ENCODE data around the gene IRF2BPL. TPM values are rescaled to one million over a fixed set of nuclear protein-coding genes. Genes with fewer than 3 reads are reported as not detected.

Gene IRF2BPL
- total and polyA plus RNA-seq, 7 donors, result 3.8 to 26.3 (median 9.7) TPM

GRCh38 chr14:77037215-77037937 is 8.9 kb upstream of the IRF2BPL start:
- ATAC-seq, result no peak
- H3K4me1 ChIP-seq, result peaks cover 41% of the 10 kb centered on the region
- no peaks in the 10 kb centered on the region for H3K27me3 ChIP-seq (ENCODE audit: insufficient read depth in 3 of 3, low read length in 2 of 3)
- no peak for TF ChIP-seq CTCF (IDR thresholded peaks at IDR 0.05)
- H3K36me3 ChIP-seq (ENCODE audit: insufficient read depth in 1 of 2, low read depth in 1 of 2), result no peaks in the 10 kb centered on the region
- H3K9me3 ChIP-seq, result no peaks in the 10 kb centered on the region
- H3K4me3 ChIP-seq, result no peak overlapping the region
- DNase-seq, result no peak
- intact Hi-C loops (cut with DNase I), result no loop called here
- peak overlapping the region; percentile 56 for H3K27ac ChIP-seq
- 68 to 70% (median 68%) methylated on average over 16 of the region's 16 CpGs for WGBS, 3 donors

GRCh38 chr14:77036484-77037214 is 8.1 kb upstream of the IRF2BPL start:
- DNase-seq (no peak), ATAC-seq (no peak)
- no peaks in the 10 kb centered on the region for H3K27me3 ChIP-seq (ENCODE audit: insufficient read depth in 3 of 3, low read length in 2 of 3)
- peaks cover 41% of the 10 kb centered on the region for H3K4me1 ChIP-seq
- TF ChIP-seq CTCF (IDR thresholded peaks at IDR 0.05), result no peak
- H3K36me3 ChIP-seq (ENCODE audit: insufficient read depth in 1 of 2, low read depth in 1 of 2), result no peaks in the 10 kb centered on the region
- H3K27ac ChIP-seq, result peak overlapping the region; percentile 56
- H3K4me3 ChIP-seq, result no peak overlapping the region
- WGBS, 3 donors, result 63 to 71% (median 65%) methylated on average over 6 of the region's 6 CpGs
- H3K9me3 ChIP-seq, result no peaks in the 10 kb centered on the region
- intact Hi-C loops (cut with DNase I), result no loop called here

GRCh38 chr14:77035267-77035666 is 6.8 kb upstream of the IRF2BPL start:
- TF ChIP-seq CTCF (IDR thresholded peaks at IDR 0.05), result no peak
- H3K4me3 ChIP-seq, result no peak overlapping the region
- H3K36me3 ChIP-seq (ENCODE audit: insufficient read depth in 1 of 2, low read depth in 1 of 2), result no peaks in the 10 kb centered on the region
- no peak overlapping the region for H3K27ac ChIP-seq
- peaks cover 46% of the 10 kb centered on the region for H3K4me1 ChIP-seq
- no peaks in the 10 kb centered on the region for H3K27me3 ChIP-seq (ENCODE audit: insufficient read depth in 3 of 3, low read length in 2 of 3)
- intact Hi-C loops (cut with DNase I), result no loop called here
- DNase-seq (no peak), ATAC-seq (no peak)
- 87 to 89% (median 89%) methylated on average over 4 of the region's 4 CpGs for WGBS, 3 donors
- no peaks in the 10 kb centered on the region for H3K9me3 ChIP-seq

- intact Hi-C loops (cut with DNase I), result no loop called here
- DNase-seq (peak; percentile 83 to 88), ATAC-seq (peak; percentile 63 to 77 (median 72))
- Histone ChIP-seq H3K9me3 (no peaks in the 10 kb centered on the region), H3K27me3 (ENCODE audit: insufficient read depth in 3 of 3, low read length in 2 of 3) (no peaks in the 10 kb centered on the region), H3K36me3 (ENCODE audit: insufficient read depth in 1 of 2, low read depth in 1 of 2) (no peaks in the 10 kb centered on the region), H3K4me1 (peaks cover 49% of the 10 kb centered on the region), H3K4me3 (peak overlapping the region; percentile 65), H3K27ac (peak overlapping the region; percentile 100)
- no peak for TF ChIP-seq CTCF (IDR thresholded peaks at IDR 0.05)
- 4 to 7% (median 6%) methylated on average over 31 to 37 of the region's 37 CpGs for WGBS, 3 donors
These were observed 5.4 kb upstream of the IRF2BPL start for GRCh38 chr14:77033622-77034589.
